GM23338 (cell line): Measurements from ENCODE around the gene GPR37L1. TPM values are rescaled to one million over a fixed set of nuclear protein-coding genes. Genes with fewer than 3 reads are reported as not detected.

Experiments used
- CTCF ChIP-seq, 2 experiments: fragments of 200-600 bp in 1 of 2; sonication (generic) in 1 of 2; conservative IDR thresholded peaks; 2 replicates each; pipeline versions ENCODE4 v1.5.1 to v1.6.1; 2016 to 2017; ENCODE audit warnings: antibody characterized with exemption in 2 of 2, low read depth in 2 of 2, mild to moderate bottlenecking in 2 of 2, moderate library complexity in 1 of 2
- EZH2phosphoT487 ChIP-seq: fragments of 200-600 bp; sonication (generic); IDR thresholded peaks from one replicate; pipeline ENCODE4 v1.8.1; 2018; ENCODE audit warnings: antibody characterized with exemption; ENCODE audit not compliant: unreplicated experiment
- REST ChIP-seq: IDR thresholded peaks from one replicate; pipeline ENCODE4 v1.6.1; 2018; ENCODE audit warnings: antibody characterized with exemption; ENCODE audit not compliant: unreplicated experiment
- ZNF462 ChIP-seq: fragments of 250-450 bp; sonication (Bioruptor Pico); IDR thresholded peaks from 2 replicates; pipeline ENCODE4 v1.5.0; 2020; ENCODE audit warnings: mild to moderate bottlenecking, moderate library complexity
- polyA plus RNA-seq: library from polyadenylated mRNA; unstranded; fragments of >200 nt; fragmentation: Nextera tagmentation; extraction: Ambion mirVana; gene quantifications from 2 replicates; pipeline ENCODE4 v1.2.1, GENCODE V29; 2016
- total RNA-seq: library from RNA; depleted of rRNA; stranded (reverse); fragments of >200 nt; shearing (Covaris generic); gene quantifications from 2 replicates; pipeline ENCODE4 v1.2.3, GENCODE V29; 2014

GPR37L1 gene
- total and polyA plus RNA-seq, 2 experiments from 2014 or later = 0.08 to 0.21 TPM

DNA sequence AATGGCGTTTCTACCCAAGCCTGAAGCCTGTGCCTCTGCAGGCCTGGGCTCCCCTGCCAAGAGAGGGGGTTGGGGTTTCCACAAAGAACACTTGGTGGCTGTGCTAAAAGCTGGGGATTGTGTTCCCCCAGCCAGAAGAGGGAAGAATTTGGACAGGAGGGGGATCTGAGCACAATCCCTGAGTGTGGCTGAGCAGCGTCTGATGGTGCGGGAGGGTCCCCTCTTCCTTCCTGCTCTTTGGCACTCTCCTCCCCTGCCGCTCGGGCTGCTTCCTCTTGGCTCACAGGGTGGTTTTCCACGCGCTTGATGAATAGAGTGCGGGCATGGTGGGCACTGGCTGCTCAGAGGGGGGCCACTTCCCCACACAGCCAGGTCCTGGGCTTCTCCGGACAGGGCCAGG, 3.7 kb downstream of the GPR37L1 start (continued):
- no peak for TF ChIP-seq ZNF462 (CRISPR knock-in tag)
- no peak for TF ChIP-seq EZH2phosphoT487
- no peak for TF ChIP-seq REST
- no peak for TF ChIP-seq CTCF (conservative IDR thresholded peaks at IDR 0.05; ENCODE audit: low read depth in 2 of 2)
